ENCODE data around the gene ECE1. TPM values are rescaled to one million over a fixed set of nuclear protein-coding genes. Genes with fewer than 3 reads are reported as not detected.

Gene ECE1
- total and polyA plus RNA-seq, 2 of the 13 experiments (the other 11 are each of a cell fraction or from before 2014, with no cell fraction given), result 13.5 to 21.2 TPM

- in situ Hi-C loops (cut with HindIII; ENCODE audit: extremely low pct_ligation_motif_present, low pct_unique_long_range_greater_than_20kb) (no loop called here), intact Hi-C loops (cut with micrococcal nuclease; ENCODE audit: unreplicated experiment) (no loop called here)
- ATAC-seq (no peak), FAIRE-seq (no peak), DNase-seq (ENCODE audit: low spot score) (no peak)
- TF ChIP-seq CREB1 (IDR thresholded peaks at IDR 0.05) (no peak), CREB1 (CRISPR knock-in tag; IDR thresholded peaks at IDR 0.05) (no peak), MAFK (conservative IDR thresholded peaks at IDR 0.05 in 1 of 2, IDR thresholded peaks at IDR 0.05 in 1 of 2; ENCODE audit: low read length in 2 of 2) (peak; percentile 47 to 62; a peak in 2 of 4 replicates), MAFF (IDR thresholded peaks at IDR 0.05; ENCODE audit: low read depth, low read length) (0 out of 2 replicates have a peak, but pooled peaks have one; percentile 27)
- no peak overlapping the region for H2AFZ ChIP-seq (ENCODE audit: low read length)
- H3K4me3 ChIP-seq (replicated peaks in 1 of 3; ENCODE audit: insufficient read depth in 1 of 3, low read depth in 2 of 3, low read length in 3 of 3), result no peak overlapping the region
- H3K27me3 ChIP-seq (ENCODE audit: control insufficient read depth in 1 of 2, insufficient read depth in 2 of 2, low read length in 2 of 2), result no peaks in the 10 kb centered on the region
- H3K9ac ChIP-seq (ENCODE audit: insufficient read depth, low read depth, low read length), result no peak overlapping the region
- H3K36me3 ChIP-seq (replicated peaks in 1 of 2; ENCODE audit: control insufficient read depth in 1 of 2, insufficient read depth in 2 of 2, low read length in 2 of 2), result peaks cover 0 to 11% of the 10 kb centered on the region in 2 experiments; a peak in 1 of 5 replicates
- 92% methylated on average over 20 of the region's 22 CpGs for whole genome bisulfite sequencing (ENCODE audit: low lambda C conversion rate)
- H3K4me1 ChIP-seq (ENCODE audit: insufficient read depth, low read length), result peaks cover 34% of the 10 kb centered on the region
- no peak overlapping the region for H3K4me2 ChIP-seq (ENCODE audit: low read depth, low read length)
- H4K20me1 ChIP-seq (ENCODE audit: insufficient read depth, low read length), result no peaks in the 10 kb centered on the region
- CTCF ChIA-PET (ENCODE audit: low intra/inter-chr PET ratio, low total read pairs), result no interaction called here
- POLR2A ChIA-PET, result no interaction called here
- TSS peak; percentile 29 for BruUV-seq (replicated peaks)
- H3K9me3 ChIP-seq (ENCODE audit: low read length), result no peaks in the 10 kb centered on the region
- no peak overlapping the region for H3K27ac ChIP-seq (ENCODE audit: extremely low read length, insufficient read depth, low read length)
- no peaks in the 10 kb centered on the region for H3K79me2 ChIP-seq (ENCODE audit: insufficient read depth, low read length)
Measured at GRCh38 chr1:21260405-21261125, 29.7 kb downstream of the ECE1 start.

GRCh38 chr1:21259316-21260076 is 30.8 kb downstream of the ECE1 start:
- no peaks in the 10 kb centered on the region for H3K9me3 ChIP-seq (ENCODE audit: low read length)
- ATAC-seq, result no peak
- in situ Hi-C loops (cut with HindIII; ENCODE audit: extremely low pct_ligation_motif_present, low pct_unique_long_range_greater_than_20kb) (loop anchor here (5.0 kb wide), 1 partner anchor 108 kb away; no protein-coding TSS in a partner anchor), intact Hi-C loops (cut with micrococcal nuclease; ENCODE audit: unreplicated experiment) (no loop called here)
- FAIRE-seq, result no peak
- BruUV-seq (replicated peaks), result no TSS peak
- no peak overlapping the region for H3K27ac ChIP-seq (ENCODE audit: extremely low read length, insufficient read depth, low read length)
- DNase-seq (ENCODE audit: low spot score), result no peak
- TF ChIP-seq ZSCAN30 (CRISPR knock-in tag; IDR thresholded peaks at IDR 0.05) (no peak), MNT (IDR thresholded peaks at IDR 0.05) (peak; percentile 50; the same call in 1 of the 2 replicates)
- no peaks in the 10 kb centered on the region for H4K20me1 ChIP-seq (ENCODE audit: insufficient read depth, low read length)
- H3K36me3 ChIP-seq (replicated peaks in 1 of 2; ENCODE audit: control insufficient read depth in 1 of 2, insufficient read depth in 2 of 2, low read length in 2 of 2), result peaks cover 4 to 11% of the 10 kb centered on the region in 2 experiments; a peak in 2 of 5 replicates
- no peak overlapping the region for H3K9ac ChIP-seq (ENCODE audit: insufficient read depth, low read depth, low read length)
- ChIA-PET POLR2A (no interaction called here), CTCF (ENCODE audit: low intra/inter-chr PET ratio, low total read pairs) (no interaction called here)
- peaks cover 24% of the 10 kb centered on the region for H3K4me1 ChIP-seq (ENCODE audit: insufficient read depth, low read length)
- 87% methylated on average over 3 of the region's 5 CpGs for WGBS (ENCODE audit: low lambda C conversion rate)
- H3K4me3 ChIP-seq (replicated peaks in 1 of 3; ENCODE audit: insufficient read depth in 1 of 3, low read depth in 2 of 3, low read length in 3 of 3), result no peak overlapping the region
- no peaks in the 10 kb centered on the region for H3K27me3 ChIP-seq (ENCODE audit: control insufficient read depth in 1 of 2, insufficient read depth in 2 of 2, low read length in 2 of 2)
- H3K79me2 ChIP-seq (ENCODE audit: insufficient read depth, low read length), result no peaks in the 10 kb centered on the region
- H2AFZ ChIP-seq (ENCODE audit: low read length), result no peak overlapping the region
- H3K4me2 ChIP-seq (ENCODE audit: low read depth, low read length), result no peak overlapping the region

All from HepG2 (cell line).